RPMI8226 (cell line): ENCODE measurements around the gene ADCY2.

Experiments
- DNase-seq: peaks from one replicate; pipeline ENCODE4 v3.0.0-alpha.2; 2015

The ADCY2 gene

DNA sequence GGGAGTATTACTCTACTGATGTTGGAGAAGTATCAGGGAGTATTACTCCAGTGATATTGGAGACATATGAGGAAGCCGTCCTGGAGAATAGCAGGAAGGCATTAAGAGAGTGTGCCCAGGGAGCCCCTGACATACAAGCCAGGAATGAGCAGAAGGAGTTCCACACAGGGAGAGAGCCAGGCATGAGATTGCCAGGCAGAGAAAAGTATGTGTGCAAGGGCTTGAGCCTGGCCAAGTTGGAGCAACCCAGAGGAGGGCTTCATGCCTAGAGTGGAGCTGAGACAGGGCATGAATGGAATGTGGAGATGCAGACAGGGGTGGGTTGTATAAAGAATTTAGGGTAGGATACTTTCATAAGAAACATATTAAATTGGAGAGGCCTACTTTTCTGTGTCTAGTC is 213.8 kb downstream of the ADCY2 start:
- no peak for DNase-seq

GRCh38 chr5:7610531-7611177 is 214.7 kb downstream of the ADCY2 start:
- no peak for DNase-seq

DNA sequence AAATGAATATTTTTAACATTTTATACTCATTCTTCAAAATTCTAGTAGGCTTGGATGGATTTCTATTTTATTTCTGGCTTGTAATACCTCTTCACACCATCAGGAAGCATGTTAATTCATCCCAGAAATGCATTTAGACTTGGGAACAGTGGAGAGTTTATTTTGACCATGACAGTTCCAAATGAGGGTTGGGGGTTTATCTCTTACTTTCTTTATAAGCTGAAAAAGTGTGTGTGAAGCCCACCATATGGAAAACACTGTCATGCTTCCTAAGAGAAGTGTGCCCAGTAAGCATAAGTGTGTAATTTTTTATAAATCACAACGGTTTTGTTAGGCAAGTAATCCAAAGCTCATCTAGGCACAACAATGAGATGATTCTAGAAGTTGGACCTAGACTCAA is 215.6 kb downstream of the ADCY2 start:
- DNase-seq: no peak

GRCh38 chr5:7615566-7616061 is 219.7 kb downstream of the ADCY2 start:
- no peak for DNase-seq

GRCh38 chr5:7616897-7617296 is 221.0 kb downstream of the ADCY2 start:
- DNase-seq: no peak

GRCh38 chr5:7622498-7622897 is 226.6 kb downstream of the ADCY2 start:
- no peak for DNase-seq

DNA sequence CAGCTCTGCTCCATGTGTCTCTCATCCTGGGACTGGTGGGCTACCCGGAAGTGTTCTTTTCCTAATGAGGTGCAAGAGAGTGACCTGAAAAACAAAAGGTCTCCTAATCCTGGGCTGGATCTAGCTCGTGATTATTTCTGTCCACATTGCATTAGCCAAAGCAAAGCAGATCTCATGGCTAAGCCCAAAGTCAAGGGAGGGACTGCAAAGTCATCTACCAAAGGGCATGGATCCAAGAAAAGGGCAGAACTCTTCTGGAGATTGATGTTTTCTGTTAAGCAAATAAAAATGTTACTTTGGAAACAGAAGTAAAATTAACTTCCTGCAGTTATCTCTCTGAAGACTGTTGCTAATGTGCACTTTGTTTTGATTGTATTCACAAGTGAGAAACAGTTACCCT is 229.8 kb downstream of the ADCY2 start:
- DNase-seq: no peak

DNA sequence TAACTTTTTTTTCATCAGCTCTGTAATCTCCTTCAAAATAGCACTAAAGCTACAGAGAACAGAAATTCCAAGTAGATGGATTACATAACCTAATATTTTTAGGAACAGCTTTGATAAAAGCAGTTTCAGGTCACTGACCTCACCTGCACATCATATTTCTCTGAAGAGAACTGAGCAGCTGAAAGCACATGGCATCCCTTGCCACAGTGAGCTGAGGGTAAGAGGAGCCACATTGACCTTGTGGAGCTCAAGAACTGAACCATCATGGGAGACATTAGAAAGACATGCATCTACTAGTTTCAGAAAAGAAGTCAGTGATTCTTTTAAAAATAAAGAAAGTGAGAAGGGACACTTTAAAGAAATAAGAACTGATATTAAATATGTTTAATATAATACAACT is 232.3 kb downstream of the ADCY2 start:
- DNase-seq: no peak

DNA sequence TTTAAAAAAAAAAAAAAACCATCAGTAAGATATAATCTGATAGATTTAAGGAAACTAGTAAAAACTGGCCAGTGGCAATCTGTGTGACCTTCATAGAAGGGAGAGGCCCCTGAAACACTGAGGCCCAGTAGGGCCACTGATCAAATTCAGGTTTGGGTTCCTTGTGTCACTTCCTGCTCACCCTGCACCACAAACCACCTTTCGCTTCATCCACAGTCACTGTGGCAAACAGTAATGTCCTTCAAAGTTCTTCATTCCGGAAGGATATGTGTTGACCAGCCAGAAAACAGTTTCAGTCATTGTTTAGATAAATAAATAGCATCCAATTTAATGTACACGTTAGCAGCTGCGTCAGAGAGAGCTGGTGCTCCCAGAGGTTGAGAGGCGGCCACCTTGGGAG is 232.9 kb downstream of the ADCY2 start:
- DNase-seq: no peak

DNA sequence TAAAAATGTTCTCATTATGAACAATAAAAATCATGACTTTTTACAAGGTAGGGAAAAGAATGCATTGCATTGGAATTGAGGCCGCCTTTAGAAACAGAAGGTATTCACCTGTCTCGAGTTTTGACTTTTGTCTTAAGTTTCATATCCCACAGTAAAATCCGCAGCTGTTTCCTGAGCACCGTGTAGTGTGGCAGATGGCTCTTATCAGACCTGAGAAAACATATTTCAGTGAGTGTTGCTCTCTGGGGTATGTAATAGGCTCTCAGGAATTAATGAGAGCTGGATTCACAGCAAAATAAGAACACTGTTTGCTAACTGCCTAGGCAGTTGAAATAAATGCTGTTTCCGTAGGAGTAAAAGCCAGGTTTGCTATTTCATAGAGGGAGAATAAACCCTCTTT is 233.6 kb downstream of the ADCY2 start:
- DNase-seq: peak; percentile 2

- DNase-seq: no peak
Measured at GRCh38 chr5:7634837-7635236, 238.9 kb downstream of the ADCY2 start.

- no peak for DNase-seq
Measured at GRCh38 chr5:7638456-7638855, 242.5 kb downstream of the ADCY2 start.

DNA sequence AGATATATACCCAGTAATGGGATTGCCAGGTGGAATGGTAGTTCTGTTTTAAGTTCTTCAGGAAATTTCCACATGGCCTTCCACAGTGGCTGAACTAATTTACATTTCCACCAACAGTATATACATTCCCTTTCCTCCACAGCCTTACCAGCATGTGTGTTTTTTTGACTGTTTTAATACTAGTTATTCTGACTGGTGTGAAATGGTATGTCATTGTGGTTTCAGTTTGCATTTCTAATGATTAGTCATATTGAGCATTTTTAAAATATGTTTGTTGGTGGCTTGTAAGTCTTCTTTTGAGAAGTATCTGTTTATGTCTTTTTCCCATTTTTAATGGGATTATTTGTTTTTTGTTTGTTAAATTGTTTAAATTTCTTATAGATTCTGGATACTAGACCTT is 246.1 kb downstream of the ADCY2 start:
- no peak for DNase-seq

GRCh38 chr5:7644723-7645122 is 248.8 kb downstream of the ADCY2 start:
- DNase-seq: no peak

DNA sequence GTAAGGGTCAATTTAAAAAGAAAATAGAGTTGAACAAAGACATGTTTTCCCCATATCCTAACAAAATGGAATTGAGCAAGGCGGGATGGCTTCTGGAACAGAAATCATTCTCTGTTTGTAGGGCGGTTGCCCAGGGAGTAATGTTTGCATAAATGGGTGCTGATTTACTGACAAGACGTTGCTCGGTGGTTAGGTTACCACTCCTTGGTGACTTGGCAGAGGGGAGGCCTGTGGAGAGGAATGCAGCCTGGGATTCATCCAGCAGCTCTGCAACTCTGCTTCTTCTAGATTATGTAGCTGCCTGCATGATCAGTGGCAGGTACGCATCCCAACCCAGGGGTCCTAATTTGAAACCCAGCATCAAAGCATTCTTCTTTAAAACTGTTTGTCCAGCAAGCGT is 254.8 kb downstream of the ADCY2 start:
- DNase-seq: no peak

GRCh38 chr5:7653046-7653445 is 257.1 kb downstream of the ADCY2 start:
- DNase-seq: no peak

DNA sequence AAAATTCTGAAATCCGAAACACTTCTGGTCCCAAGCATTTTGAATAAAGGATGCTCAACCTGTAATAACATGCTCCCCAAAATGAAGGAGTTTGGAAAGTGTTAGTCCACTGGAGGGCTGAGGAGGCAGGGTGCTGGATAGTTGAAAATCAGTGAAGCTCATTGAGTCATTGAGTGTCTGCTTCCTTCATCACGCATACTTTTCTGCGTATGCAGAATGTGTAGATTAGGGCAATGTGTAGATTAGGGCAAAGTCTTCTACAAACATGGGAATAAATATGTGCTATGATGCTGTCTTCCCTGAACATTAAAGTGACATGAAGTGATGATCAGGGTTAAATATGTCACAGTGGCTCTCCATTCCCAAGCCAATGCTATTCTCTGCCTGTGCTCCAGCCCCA is 261.2 kb downstream of the ADCY2 start:
- DNase-seq: no peak

- no peak for DNase-seq
Measured at GRCh38 chr5:7659420-7659819, 263.5 kb downstream of the ADCY2 start.

DNA sequence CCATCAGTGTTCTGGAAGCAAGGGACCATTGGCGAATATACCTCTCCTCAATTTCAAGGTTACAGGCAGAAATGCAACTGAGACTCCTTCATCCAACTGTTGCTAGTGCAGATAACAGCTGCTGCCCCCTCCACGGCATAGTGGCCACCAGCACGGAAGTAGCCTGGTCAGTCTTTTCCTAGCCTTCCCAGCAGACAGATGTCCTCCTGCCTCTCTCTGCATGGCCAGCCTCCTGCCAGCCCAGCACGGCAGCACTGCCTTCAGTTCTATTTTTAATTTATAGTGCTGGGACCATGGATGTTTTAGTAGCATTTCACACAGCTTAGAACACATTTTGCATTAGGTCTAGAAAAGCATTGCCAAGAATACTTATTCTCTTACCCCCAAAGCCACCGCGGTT is 266.4 kb downstream of the ADCY2 start:
- no peak for DNase-seq

DNA sequence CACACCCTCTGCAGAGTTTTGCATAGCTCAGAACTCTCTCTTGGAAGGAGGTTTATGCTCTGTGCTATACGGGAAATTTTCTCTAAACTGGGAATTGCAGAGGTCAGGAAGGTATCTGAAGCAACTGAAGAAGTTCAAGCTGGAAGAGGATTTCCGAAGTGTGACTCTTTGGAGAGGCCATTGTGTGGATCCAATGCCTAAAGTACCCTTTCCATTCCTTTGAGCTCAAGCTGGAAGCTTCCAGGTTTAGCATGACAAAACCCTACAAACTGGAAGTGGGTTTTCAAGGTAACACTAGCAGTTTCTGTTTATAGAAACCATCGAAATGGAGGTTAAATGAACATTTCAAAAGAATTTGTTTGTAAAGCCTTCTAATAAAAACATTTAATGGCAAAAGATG is 267.9 kb downstream of the ADCY2 start:
- DNase-seq: no peak

- no peak for DNase-seq
Measured at GRCh38 chr5:7664208-7664607, 268.3 kb downstream of the ADCY2 start.

DNA sequence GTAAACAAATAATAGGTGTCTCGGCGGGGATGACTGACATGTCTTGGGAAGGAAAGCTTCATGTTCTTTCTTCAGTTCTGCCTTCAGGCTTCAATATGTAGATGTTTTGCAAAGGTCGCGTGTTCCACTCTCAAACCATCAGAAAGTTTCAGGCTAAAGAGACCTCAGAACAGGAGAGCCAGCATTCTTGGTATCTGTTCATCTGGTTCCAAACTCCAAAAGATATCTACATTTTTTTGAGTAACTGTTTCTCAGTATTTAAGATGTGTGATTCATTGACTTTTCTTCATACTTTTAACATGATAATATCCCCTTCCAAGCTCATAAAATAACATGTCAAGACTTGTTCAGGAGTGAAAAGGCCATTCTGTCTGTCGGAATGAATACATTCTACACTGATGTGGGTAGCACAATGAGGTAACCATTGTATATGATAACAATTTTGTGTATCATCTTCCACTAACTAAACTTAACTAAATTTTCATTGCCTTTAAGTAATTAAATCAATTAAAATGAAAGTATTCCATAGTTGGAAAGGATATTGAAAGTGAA is 271.4 kb downstream of the ADCY2 start:
- DNase-seq: no peak

DNA sequence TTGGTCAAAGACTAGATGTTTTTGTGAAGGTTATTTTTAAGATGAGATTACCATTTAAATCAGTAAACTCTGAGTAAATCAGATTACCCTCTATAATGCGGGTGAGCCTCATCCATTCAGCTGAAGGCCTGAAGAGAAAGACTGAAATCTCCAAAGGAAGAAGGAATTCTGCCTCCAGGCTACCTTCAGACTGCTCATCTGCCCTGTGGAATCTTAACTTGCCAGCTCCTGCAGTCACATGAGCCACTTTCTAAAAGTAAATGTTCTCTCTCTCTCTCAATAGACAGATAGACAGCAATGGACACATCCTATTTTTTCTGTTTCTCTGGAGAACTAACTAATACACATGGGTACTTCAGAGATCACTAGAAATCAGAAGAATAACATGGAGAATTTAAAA is 272.2 kb downstream of the ADCY2 start:
- no peak for DNase-seq

GRCh38 chr5:7668627-7669026 is 272.7 kb downstream of the ADCY2 start:
- no peak for DNase-seq

DNA sequence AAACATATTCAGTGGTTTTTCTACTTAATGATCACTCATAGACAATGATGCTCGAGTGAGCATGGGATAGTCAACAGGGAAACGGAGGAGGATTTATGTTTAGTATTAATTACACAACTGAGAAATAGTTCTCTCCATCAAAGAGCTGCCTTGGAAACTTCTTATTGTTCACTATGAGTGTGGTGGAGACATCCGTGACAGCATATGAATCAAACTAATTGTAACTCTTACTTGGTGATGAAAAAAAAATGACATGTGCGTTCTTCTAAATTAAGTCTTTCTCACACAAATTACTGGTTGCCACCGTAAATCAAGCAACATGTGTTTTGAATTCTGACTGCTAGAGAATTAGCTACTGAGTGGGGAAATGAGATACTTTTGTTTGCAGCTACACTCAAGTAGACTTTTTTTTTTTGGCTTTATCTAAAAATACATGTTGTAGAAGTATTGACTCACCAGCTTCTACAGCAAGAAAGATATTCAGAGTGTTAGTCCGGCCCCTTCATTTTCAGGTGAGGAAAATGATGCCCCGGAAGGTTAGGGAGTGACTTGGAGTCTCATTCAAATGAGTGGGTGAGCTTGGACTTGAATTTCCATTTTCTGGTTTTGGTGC is 275.5 kb downstream of the ADCY2 start:
- no peak for DNase-seq
